Daoy (cell line): ENCODE results near the gene PROSER3. TPM values are rescaled to one million over a fixed set of nuclear protein-coding genes. Genes with fewer than 3 reads are reported as not detected.

Source experiments
- DNase-seq: peaks from one replicate; pipeline ENCODE4 v3.0.0-alpha.2; 2015; ENCODE audit warnings: low read depth
- total RNA-seq: library from RNA; depleted of rRNA; stranded (reverse); fragments of >200 nt; shearing (Covaris generic); gene quantifications from 2 replicates; pipeline ENCODE4 v1.2.3, GENCODE V29; 2014

Gene PROSER3
- total RNA-seq, 1 experiment from 2014 or later, result 3.2 TPM

- DNase-seq, result no peak
These were observed 19.7 kb upstream of the PROSER3 start for GRCh38 chr19:35738021-35738886.

DNA sequence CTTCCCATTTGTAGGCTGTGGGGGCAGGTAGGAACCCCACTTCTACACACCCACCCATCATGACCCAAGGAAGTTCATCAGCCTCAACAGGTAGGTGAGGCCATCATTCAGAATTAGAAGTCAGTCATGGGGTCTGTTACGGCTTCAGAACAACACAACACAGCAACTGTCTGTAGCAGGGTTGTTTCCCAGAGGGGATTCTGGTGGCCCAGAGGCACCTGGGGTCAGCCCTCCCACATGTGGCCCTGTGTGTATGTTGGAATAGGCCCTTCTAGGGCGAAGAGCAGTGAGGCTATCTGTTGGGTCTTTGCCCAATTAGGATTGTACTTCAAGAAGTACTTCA, 19.1 kb upstream of the PROSER3 start:
- no peak for DNase-seq

- no peak for DNase-seq
These were observed 18.5 kb upstream of the PROSER3 start for GRCh38 chr19:35739275-35740107.

- DNase-seq, result no peak
These were observed 17.9 kb upstream of the PROSER3 start for GRCh38 chr19:35740108-35740422.

- DNase-seq, result peak; percentile 99
These were observed 17.4 kb upstream of the PROSER3 start for GRCh38 chr19:35740423-35741202.

- DNase-seq, result no peak
These were observed 16.8 kb upstream of the PROSER3 start for GRCh38 chr19:35741203-35741515.

DNA sequence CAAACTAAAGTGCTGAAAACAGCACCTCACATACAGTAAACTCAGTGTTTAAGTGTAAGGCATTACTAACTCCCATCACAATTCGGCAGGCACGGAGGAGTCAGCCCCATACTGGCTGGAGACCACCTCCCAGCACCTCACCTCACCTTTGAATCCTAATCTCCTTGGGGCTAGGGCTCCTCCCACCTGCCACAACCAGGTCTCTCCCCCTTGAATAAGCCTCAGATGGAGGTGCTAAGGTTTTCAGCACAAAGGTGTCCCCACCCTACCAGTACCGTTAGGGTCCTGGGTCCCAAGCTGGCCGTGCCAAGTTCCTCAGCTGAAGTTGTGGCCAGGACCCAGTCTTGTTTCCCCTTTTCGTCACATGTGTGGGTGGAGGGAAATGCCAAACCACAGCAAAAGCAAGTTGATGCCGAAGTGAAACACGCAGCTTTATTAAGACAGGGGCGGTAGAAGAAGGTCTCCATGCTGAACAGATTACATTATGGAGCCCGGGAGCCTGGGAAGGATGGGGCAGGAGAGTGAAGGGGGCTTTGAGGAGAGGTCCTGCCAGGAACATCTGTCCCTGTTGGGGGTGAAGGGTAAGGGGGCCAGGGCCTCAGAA, 15.8 kb upstream of the PROSER3 start, which contains the start of gene IGFLR1:
IGFLR1 (minus strand) TSS at position 332 of the 604 bp plus-strand sequence. CDS start 1,272 bp downstream, outside the sequence.
- DNase-seq, result no peak

DNA sequence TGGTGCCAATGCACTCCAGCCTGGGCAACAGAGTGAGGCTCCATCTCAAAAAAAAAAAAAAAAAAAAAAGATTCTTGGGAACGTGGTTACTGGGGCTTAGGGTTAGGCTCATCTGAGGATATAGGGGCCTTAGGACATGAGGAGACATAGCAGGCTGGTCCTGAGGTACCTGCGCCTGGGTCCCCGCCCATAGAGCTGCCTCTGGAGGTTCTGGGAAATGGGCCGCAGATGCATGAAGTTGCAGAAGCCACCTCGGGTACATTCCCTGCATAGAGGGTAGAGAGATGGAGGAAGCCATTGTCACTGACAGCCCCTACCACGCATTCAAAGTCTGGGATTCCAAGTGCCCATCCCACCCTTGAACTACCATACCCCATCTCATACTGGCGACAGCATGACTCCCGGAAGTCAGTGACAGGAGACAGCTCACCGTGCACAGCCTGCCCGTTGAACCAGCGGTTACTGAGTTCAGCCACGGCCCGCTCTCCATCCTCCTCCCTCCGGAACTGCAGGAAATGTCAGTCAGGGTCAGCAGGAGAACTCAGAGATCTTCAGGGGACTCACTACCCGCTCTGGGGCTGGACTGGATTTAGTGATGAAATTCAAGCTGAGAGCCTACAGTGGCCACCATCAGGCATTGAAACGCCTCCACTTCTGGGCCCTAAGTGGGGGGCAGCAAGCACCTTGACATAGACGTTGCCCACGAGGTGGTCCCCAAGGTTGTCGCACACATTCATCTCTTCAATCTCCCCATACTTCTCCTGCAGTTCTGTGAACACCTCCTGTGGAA, 14.1 kb upstream of the PROSER3 start:
- no peak for DNase-seq

- peak; percentile 95 for DNase-seq
These were observed 13.3 kb upstream of the PROSER3 start for GRCh38 chr19:35744430-35745327.

GRCh38 chr19:35745328-35746086, 12.5 kb upstream of the PROSER3 start, which contains the start of the genes PSENEN and U2AF1L4:
Gene PSENEN (plus strand): TSS chr19:35745651. CDS start chr19:35745931, 280 bp downstream.
Gene U2AF1L4 (minus strand): TSS chr19:35745418. CDS start chr19:35745391, 27 bp downstream.
- DNase-seq, result peak; percentile 99

GRCh38 chr19:35746087-35746462, 11.9 kb upstream of the PROSER3 start:
- no peak for DNase-seq

DNA sequence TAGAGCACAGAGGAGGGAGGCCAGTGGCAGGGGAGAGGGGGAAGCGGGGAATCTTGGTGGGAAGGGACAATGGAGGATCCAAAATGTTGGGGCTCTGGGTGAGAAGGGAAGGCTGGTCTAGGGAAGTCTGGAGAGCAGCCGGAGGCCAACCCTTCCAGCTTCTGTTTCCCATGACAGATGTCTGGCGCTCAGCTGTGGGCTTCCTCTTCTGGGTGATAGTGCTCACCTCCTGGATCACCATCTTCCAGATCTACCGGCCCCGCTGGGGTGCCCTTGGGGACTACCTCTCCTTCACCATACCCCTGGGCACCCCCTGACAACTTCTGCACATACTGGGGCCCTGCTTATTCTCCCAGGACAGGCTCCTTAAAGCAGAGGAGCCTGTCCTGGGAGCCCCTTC, 11.4 kb upstream of the PROSER3 start:
- no peak for DNase-seq

DNA sequence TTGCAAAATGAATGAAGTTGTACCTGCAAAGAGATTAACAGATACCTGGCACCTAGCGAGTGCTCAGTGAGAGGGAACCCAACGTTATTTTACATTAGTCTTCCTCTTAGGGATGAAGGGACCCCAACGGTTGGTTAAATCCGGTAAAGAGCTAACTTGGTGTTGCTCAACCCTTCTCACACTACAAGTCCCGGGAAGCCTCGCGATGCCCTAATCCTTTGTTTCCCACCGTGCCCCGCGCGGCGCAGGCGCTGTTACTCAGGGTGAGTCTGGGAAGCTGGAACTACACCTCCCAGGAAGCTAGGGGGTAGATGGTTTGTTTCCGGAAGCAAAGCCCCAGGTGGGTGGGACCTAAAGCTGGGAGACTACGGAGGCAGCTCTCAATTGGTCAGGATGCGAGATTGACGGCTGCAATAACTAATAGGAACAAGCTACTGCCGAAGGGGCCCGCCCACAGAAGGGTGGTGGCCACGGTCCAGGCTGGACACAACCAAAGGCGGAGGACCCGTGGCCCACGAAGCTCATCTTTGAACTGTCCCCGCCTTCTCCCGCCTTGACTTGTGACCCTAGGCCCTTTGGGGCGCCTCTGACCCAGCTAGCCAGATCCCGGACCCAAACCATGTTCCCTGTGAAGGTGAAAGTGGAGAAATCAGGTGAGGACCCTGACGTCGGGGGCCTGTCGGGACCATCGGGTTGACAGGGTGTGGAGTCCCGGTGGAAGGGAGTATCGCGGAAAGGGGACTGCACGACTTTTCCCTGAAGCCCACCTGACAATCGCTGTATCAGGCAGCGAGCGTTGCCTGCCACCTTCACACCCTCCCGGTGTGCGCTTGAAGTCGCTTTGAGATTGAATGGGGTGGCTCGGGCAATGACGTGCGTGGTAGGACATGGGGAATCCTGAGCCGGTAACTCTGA, 9.6 kb upstream of the PROSER3 start, which contains the start of gene LIN37:
LIN37 (plus strand) TSS at position 471 of the 915 bp plus-strand sequence; CDS start at position 620, 149 bp downstream.
- peak; percentile 99 for DNase-seq

DNA sequence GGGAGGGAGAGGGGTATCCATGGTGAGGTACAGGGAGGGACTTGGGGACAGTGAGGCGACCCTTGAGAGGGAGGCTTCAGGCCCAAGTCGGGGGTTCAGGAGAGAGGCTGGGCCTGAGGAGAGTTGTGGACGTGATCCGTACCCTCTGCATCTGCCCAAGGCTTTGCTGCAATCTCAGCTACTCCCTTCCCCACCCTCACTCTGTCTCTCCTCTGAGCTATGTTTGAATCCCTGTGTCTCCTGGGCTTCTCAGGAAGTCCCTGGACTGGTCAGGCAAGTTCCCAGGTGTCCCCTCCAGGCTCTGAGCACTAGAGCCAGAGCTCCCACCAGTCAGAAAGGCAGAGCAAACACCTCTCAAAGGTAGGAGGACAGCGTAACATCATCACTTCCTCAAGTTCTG, 7.8 kb upstream of the PROSER3 start:
- DNase-seq, result no peak

DNA sequence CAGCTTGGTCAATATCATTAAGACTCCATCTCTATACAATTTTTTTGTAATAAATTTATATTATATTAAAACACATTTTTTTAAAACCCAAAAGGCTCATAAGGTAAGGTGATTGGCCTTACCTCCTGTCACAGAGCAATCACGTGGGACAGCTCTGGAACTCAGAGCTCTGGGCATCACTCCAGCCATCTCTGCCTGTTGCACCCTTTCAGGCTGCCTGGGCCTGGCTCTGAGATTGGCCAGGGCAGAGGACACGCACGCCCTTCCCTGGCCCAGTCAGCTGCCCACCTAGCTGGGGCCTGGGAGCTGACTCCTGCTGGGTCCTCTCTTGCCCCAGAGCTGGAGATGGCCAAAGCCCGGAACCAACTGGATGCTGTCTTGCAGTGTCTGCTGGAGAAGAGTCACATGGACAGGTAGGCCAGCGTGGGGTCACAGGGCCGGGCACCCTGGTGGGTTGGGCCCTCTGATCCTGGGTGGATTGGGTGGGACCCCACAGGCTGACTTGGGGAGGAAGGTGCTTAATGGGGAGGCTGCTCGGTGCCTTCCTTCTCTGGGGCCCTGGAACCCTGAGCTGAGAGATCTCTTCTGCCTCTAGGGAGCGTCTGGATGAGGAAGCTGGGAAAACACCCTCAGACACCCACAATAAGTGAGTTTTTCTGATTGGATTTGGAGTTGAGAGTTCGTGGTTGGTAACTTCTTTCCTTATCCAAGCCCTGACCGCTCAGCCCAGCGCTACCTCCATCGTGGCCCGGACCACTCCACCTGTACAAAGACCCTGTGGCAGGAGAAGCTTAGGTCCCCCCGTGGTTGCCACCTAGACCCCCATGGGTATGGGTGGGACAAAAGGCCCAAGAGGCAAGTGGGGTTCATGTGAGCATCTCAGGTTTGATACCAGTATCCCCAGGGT, 5.9 kb upstream of the PROSER3 start:
- no peak for DNase-seq

GRCh38 chr19:35752746-35753350, 5.1 kb upstream of the PROSER3 start:
- no peak for DNase-seq
